ENCODE measurements around the gene GMDS. TPM values are rescaled to one million over a fixed set of nuclear protein-coding genes. Genes with fewer than 3 reads are reported as not detected.

The GMDS gene
- total RNA-seq, 1 donor from 2014 or later, result 65.2 TPM

- no peak for DNase-seq (ENCODE audit: low spot score)
These were observed 654.2 kb downstream of the GMDS start for GRCh38 chr6:1591243-1591642.

DNA sequence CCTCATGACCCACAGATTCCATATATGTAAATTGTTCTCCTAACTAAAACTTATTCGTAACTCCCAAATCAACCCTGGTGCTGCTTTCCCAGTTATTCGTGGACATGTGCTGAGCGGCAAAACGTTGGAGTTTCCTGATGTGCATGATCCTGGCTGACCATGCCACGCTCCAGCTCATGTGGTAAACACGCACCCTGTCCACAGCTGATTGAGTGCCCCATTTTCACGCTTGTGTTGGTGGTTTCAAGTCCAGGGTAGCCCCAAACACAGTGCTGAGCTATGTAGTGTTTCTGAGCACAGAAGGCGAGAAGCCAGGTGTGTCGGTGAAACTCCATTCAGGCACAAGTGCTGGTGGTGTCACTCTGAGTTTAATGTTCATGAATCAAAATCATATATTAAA, 654.8 kb downstream of the GMDS start:
- no peak for DNase-seq (ENCODE audit: low spot score)

DNA sequence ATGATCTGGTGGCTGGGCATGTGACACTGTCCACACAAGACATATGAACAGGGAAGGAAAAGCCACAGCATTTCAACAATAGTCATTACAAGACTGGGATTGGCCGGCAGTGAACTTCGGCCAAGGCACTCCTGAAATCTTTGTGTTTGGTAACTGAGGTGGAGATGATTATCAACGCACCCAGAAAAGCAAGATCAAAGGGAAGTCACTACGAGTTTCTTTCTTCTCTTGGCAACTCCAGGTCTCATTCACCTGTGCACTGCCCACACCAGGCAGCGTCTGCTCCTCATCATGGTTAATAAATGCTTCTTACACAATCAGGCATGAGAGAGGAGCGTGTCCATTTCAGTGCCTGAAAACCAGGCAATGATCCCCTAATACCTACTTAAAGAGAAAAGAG, 656.2 kb downstream of the GMDS start:
- no peak for DNase-seq (ENCODE audit: low spot score)

GRCh38 chr6:1587977-1588376, 657.4 kb downstream of the GMDS start:
- DNase-seq (ENCODE audit: low spot score), result no peak

DNA sequence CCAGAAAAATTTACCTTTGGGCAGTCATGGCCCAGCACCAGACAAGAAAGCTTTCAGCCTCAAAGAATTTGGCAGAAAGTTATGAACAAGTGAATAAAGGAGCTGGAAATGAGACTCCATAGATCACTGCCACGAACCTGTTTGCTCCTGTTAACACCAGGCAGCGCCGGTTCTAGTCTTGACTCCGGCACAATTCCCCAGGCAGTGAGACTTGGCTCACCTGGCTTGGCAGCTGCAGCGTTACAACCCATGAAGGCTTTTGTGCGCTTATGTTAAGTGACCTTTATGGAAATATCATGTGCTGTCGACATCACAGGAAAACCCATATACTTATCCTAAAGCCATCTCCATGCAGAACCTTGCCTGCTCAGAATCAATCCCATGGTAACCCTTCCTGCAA, 657.9 kb downstream of the GMDS start:
- no peak for DNase-seq (ENCODE audit: low spot score)

DNA sequence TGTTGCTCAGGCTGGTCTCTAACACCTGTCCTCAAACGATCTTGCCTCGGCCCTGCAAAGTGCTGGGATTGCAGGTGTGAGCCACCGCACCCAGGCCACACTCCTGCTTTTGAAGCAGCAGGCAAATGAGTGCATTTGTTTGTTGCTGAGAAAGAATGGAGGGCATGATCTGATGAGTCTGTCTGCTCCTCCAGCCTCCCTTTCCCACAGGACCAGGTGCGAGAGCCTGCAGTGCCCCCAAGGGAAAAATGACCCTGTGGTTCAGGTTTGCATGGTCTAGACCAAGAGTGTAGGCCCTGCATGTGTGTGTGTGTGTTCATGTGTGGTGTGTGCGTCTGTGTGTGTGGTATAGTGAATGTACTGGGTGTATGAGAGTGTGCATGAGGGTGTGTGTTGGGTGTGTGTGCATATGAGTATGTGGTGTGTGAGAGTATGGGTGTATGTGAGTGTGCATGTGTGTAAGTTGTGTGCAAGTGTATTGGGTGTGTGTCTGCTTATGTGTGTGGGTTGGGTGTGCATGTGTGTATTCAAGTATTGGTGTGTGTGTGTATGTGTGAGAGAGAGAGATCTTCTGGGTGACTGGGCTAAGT, 658.4 kb downstream of the GMDS start:
- no peak for DNase-seq (ENCODE audit: low spot score)

DNA sequence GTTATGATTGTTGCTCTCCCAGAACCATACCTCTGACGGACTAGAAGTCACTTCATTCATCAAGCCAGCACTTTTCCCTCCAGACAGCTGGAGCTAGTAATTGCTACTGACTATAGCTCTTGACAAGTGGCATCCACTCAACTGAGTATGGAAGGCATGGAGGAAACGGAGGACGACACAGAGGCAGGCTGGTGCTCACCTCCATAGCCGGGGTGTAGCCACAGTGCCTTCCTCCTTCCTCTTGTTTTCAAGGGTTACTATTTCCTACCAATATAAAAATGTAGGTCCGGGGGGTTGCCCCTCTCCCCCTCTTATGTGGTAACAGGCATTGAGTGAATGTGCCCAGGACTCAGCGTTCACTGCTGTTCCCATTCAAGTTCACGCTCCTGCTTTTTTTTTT, 659.1 kb downstream of the GMDS start:
- no peak for DNase-seq (ENCODE audit: low spot score)

DNA sequence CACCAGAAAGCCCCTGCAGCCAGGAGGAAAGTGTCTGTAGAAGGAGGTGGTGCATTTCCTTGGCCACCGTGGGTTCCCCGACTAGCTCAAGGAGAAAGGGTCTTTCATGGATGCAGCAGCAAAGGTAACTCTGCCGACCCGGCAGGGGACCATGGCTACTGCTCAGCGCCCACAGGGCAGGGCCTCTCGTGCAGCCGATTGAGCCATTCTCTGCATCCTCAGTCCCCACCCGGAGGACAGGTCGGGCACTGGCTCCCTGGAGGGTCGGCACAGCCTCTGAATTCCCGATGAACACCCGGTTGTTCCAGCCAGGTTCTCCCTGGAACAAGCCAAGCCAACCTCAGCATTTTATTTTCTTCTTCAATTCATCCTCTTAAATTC, 659.7 kb downstream of the GMDS start:
- no peak for DNase-seq (ENCODE audit: low spot score)

DNA sequence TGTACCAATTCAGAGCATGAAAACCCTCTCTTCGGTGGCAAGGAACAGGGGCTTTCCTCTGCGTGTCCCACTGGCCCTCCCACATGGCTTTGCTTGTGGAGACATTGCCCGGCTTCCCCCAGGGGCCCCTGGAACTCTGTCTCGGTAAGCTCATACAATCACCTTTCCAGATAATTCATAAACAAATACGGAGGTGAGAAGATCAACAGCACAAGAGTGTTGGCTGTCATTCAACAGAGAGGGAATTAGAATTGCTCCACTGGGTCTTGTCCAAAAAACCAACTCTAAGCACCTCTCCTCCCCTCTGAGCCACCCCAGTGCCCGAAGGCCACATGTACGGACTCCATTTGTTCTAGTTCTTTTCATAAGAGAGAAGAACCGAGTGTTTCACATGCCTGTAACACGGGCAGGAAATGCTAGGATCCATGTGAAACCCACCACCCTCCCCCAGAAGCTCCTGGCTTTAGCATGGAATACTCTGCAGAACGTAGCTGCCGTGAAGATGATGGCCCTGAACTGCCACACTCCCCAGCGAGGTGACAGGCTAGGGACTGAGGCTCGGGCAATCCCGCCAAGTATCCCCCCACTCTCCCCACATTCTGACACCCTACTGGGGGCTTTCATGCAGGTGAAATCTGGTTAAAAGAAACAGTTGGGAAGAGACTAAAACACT, 660.3 kb downstream of the GMDS start:
- no peak for DNase-seq (ENCODE audit: low spot score)

- no peak for DNase-seq (ENCODE audit: low spot score)
These were observed 661.3 kb downstream of the GMDS start for GRCh38 chr6:1584146-1584545.

GRCh38 chr6:1581120-1581991, 664.0 kb downstream of the GMDS start:
- no peak for DNase-seq (ENCODE audit: low spot score)

DNA sequence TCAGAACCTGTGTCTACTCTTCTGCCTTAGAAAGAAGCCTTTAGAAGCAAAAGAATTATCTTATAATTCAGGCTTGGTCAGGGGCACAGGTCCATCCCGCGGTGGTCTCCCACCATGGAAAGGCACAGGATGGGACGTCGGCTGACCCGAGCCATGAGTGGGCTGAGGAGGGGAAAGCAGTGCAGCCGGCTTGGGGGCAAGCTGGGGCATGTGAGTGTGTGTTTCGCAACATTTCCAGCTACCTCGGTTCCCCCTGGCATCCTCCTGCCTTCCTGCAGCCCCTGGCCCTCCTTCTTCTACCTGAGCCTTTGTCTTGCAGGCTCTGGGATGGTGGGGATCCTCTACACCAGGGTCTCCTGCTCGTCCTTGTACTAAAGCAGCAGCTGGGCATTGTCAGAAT, 664.8 kb downstream of the GMDS start:
- DNase-seq (ENCODE audit: low spot score), result no peak

DNA sequence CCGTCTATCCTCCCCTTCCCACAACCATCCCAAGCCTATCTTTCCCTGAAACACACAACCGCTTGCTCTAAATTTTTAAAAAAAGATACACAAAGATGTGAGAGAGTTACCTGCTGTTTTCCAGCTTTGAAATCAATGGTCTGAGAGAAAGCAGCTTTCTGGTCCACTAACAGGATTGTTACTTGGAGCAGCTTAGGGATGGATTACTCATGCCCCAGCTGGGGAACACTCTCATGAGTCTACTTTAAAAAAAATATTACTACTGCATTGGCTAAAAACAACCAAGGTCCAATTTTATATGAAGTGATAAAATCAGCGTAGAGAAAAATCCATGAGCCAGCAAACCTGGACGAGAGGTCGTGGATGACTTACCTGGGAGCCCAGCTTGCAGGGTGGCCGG, 665.3 kb downstream of the GMDS start:
- no peak for DNase-seq (ENCODE audit: low spot score)

GRCh38 chr6:1579096-1579495, 666.3 kb downstream of the GMDS start:
- DNase-seq (ENCODE audit: low spot score), result no peak

DNA sequence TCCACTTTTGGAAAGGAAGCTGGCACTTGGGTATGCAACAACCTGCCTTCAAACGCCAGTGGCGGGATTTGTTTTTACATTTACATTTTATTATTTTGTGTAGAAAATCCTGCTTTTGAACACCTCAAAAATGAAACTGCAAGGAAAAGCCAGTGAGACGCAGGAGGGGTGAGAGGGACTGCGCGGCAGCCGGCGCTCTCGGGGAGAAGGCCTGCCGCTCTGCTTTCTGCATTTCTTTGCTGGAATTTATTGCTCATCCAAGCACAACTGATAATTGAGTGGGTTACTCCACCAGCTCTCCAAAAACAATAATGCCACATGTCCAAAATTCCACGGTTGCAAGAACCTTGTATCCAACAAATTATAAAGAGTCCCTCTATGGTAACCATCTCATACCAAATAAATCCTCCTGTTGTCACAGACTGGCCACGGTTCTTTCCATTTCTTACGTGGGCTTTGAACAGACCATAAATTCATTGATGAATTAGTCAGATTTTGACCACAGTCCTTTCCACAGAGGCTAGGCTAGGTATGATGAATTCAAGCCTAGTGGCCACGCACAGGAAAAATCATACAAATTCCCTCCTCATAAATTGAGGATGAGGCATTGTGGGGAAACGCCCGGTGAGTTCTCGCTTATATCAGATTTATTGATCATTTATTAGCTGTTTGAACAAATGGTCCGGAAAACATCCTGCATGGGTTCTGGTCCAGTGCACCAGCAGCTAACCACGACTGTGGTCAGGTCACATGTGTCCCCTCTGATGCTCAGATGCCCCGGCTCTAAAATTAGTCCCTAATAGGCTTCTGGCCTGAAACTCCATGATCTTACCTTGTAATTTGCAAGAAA, 667.3 kb downstream of the GMDS start:
- no peak for DNase-seq (ENCODE audit: low spot score)

DNA sequence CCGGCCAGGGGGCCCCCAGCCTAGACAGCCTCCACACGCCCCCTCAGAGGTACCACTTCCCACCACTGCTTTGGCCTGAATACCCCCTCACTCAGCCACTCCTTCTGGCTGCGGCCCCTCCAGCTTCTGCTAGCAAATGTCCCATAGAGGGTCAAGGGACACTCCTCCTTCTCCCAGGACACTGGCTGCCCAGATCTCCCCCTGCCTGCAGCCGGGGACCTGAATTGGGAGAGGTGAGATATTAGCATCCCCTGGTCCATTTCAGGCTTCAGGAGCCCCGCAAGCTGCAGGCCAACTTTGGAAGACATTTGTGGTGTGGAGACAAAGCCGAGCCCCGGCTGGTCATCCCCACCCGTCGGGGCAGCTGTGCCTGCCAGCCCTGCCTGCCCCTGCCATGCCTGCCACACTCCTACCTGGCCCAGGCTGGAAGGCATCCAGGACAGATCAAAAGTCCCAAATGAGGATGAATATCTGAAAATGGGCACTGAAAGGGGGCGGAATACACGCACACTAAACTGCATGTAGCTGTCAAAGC, 668.2 kb downstream of the GMDS start:
- no peak for DNase-seq (ENCODE audit: low spot score)

DNA sequence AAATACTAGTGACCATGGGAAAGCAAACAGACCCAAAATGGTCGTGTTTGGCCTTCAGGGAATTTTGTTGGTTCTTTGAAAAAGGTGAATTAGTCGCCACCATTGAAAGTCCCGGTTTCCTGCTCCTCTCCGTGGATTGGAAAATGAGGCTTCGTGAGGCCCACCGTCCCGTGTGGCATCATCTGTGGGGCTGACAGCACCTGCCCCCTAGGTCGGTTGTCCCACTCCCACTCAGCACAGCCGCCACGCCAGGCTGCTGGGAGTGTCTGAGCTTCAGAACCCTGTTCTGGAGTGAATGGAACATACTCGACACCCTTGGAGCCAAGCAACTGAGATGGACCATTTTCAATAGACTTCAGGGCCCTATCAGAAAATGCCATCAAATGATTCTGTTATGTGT, 668.7 kb downstream of the GMDS start:
- DNase-seq (ENCODE audit: low spot score), result no peak

DNA sequence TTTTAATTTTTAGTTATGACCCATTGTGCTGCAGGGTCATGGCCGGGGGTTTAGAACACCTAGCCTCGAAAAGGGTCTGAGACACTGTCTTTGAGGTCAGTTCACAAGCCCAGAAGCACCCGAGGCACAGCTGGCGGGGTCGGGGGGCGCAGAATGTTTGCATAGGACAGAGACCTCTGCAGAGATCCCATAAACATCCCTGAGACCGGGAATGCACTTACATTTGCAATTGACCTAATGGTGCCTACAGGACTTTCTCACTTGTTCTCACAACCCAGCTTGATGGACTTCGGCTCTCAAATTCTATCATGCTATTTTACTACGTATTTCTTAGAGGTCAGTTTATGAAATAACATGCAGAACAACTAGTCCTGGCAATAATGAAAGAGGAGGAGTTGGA, 669.2 kb downstream of the GMDS start:
- no peak for DNase-seq (ENCODE audit: low spot score)

GRCh38 chr6:1575210-1576041, 670.0 kb downstream of the GMDS start:
- no peak for DNase-seq (ENCODE audit: low spot score)

GRCh38 chr6:1574890-1575209, 670.6 kb downstream of the GMDS start:
- no peak for DNase-seq (ENCODE audit: low spot score)
